Tibial nerve (tissue), 4 donors: Measurements from ENCODE around the gene MAP3K14. TPM values are rescaled to one million over a fixed set of nuclear protein-coding genes. Genes with fewer than 3 reads are reported as not detected.

ENCODE experiments used
- DNase-seq, 2 donors: peaks; one replicate each; pipeline ENCODE4 v3.0.0-alpha.2; 2019; ENCODE audit warnings: low spot score in 2 of 2
- H3K27ac ChIP-seq, 4 donors: fragments of 200-600 bp; sonication (generic) in 3 of 4; one replicate each; pipeline ENCODE4 v1.5.1; 2017 to 2019; ENCODE audit warnings: mild to moderate bottlenecking in 1 of 4
- H3K27me3 ChIP-seq, 2 donors: fragments of 200-600 bp; sonication (generic) in 1 of 2; one replicate each; pipeline versions ENCODE4 v1.5.1 to v1.6.0; 2017 to 2019
- H3K36me3 ChIP-seq, 3 donors: fragments of 200-600 bp; sonication (generic); one replicate each; pipeline ENCODE4 v1.5.1; 2018 to 2019
- H3K4me1 ChIP-seq, 4 donors: fragments of 200-600 bp; sonication (generic) in 3 of 4; one replicate each; pipeline ENCODE4 v1.5.1; 2017 to 2019
- H3K4me3 ChIP-seq, 4 donors: fragments of 200-600 bp; sonication (generic) in 3 of 4; one replicate each; pipeline ENCODE4 v1.5.1; 2017 to 2019; ENCODE audit warnings: mild to moderate bottlenecking in 1 of 4, moderate library complexity in 1 of 4
- H3K9me3 ChIP-seq, 4 donors: fragments of 200-600 bp; sonication (generic) in 3 of 4; one replicate each; pipeline ENCODE4 v1.5.1; 2017 to 2019
- CTCF ChIP-seq, 5 experiments: fragments of 200-600 bp in 3 of 5; fragments of 450-650 bp in 2 of 5; sonication (generic) in 3 of 5; IDR thresholded peaks; one replicate each; pipeline ENCODE4 v1.5.1; 2016 to 2019; ENCODE audit warnings: antibody characterized with exemption in 5 of 5, mild to moderate bottlenecking in 3 of 5, moderate library complexity in 2 of 5
- EP300 ChIP-seq, 2 donors: sonication (generic); formaldehyde crosslinking; IDR thresholded peaks; one replicate each; pipeline ENCODE4 v1.6.1; 2017; ENCODE audit warnings: antibody characterized with exemption in 2 of 2, mild to moderate bottlenecking in 1 of 2
- POLR2A ChIP-seq, 2 donors: fragments of 450-650 bp; IDR thresholded peaks; one replicate each; pipeline ENCODE4 v1.6.1; 2017; ENCODE audit warnings: antibody characterized with exemption in 2 of 2, mild to moderate bottlenecking in 2 of 2, moderate library complexity in 2 of 2
- WGBS, 2 donors: methylation state at CpG; one replicate each; pipeline ENCODE4 v1.1.5; 2018; 5-methylcytosine and 5-hydroxymethylcytosine counted together
- total RNA-seq, 4 donors: library from RNA; depleted of rRNA; stranded (reverse); fragments of >200 nt; gene quantifications; one replicate each; pipeline ENCODE4 v1.1.0, GENCODE V29; 2016

Gene MAP3K14
- total RNA-seq, 4 donors from 2014 or later = 9.6 to 15.6 (median 13.3) TPM

GRCh38 chr17:45338023-45338781 lies 21.4 kb upstream of the MAP3K14 start:
- Histone ChIP-seq H3K4me3 (no peak overlapping the region), H3K27ac (peak overlapping the region in 3 of 4 donors; percentile 17 to 80 (median 44)), H3K27me3 (no peaks in the 10 kb centered on the region), H3K36me3 (no peaks in the 10 kb centered on the region), H3K4me1 (peaks cover 0 to 36% (median under 1%) of the 10 kb centered on the region in 4 donors), H3K9me3 (no peaks in the 10 kb centered on the region)
- DNase-seq = no peak
- TF ChIP-seq CTCF (IDR thresholded peaks at IDR 0.05) (no peak), POLR2A (IDR thresholded peaks at IDR 0.05) (no peak), EP300 (IDR thresholded peaks at IDR 0.05) (no peak)
- WGBS, 2 donors = 73 to 82% methylated on average over 15 of the region's 15 CpGs

- Histone ChIP-seq H3K27ac (no peak overlapping the region), H3K27me3 (no peaks in the 10 kb centered on the region), H3K4me1 (peaks cover 0 to 26% (median 2%) of the 10 kb centered on the region in 4 donors), H3K9me3 (no peaks in the 10 kb centered on the region), H3K4me3 (no peak overlapping the region), H3K36me3 (no peaks in the 10 kb centered on the region)
- DNase-seq = no peak
- 72% methylated on average over 9 of the region's 9 CpGs for WGBS, 2 donors
- TF ChIP-seq POLR2A (IDR thresholded peaks at IDR 0.05) = no peak
- TF ChIP-seq EP300 (IDR thresholded peaks at IDR 0.05) = no peak
- no peak for TF ChIP-seq CTCF (IDR thresholded peaks at IDR 0.05)
Observed at GRCh38 chr17:45336390-45337182, 19.8 kb upstream of the MAP3K14 start.

GRCh38 chr17:45335721-45336120 lies 18.9 kb upstream of the MAP3K14 start:
- TF ChIP-seq CTCF (IDR thresholded peaks at IDR 0.05) = no peak
- TF ChIP-seq EP300 (IDR thresholded peaks at IDR 0.05) = no peak
- TF ChIP-seq POLR2A (IDR thresholded peaks at IDR 0.05) = no peak
- Histone ChIP-seq H3K9me3 (no peaks in the 10 kb centered on the region), H3K36me3 (no peaks in the 10 kb centered on the region), H3K4me1 (peaks cover 0 to 17% (median 2%) of the 10 kb centered on the region in 4 donors), H3K4me3 (no peak overlapping the region), H3K27me3 (no peaks in the 10 kb centered on the region), H3K27ac (no peak overlapping the region)
- no peak for DNase-seq
- 87 to 93% methylated on average over 5 of the region's 5 CpGs for WGBS, 2 donors

GRCh38 chr17:45334701-45335677 lies 18.2 kb upstream of the MAP3K14 start:
- Histone ChIP-seq H3K27ac (no peak overlapping the region), H3K9me3 (no peaks in the 10 kb centered on the region), H3K4me3 (no peak overlapping the region), H3K27me3 (no peaks in the 10 kb centered on the region), H3K36me3 (no peaks in the 10 kb centered on the region), H3K4me1 (peaks cover 0 to 16% (median 2%) of the 10 kb centered on the region in 4 donors)
- TF ChIP-seq CTCF (IDR thresholded peaks at IDR 0.05) (no peak), POLR2A (IDR thresholded peaks at IDR 0.05) (no peak), EP300 (IDR thresholded peaks at IDR 0.05) (no peak)
- WGBS, 2 donors = 88 to 93% methylated on average over 11 of the region's 11 CpGs
- DNase-seq = no peak
